IMR-90 (cell line): ENCODE results near the gene SLIT3. TPM values are rescaled to one million over a fixed set of nuclear protein-coding genes. Genes with fewer than 3 reads are reported as not detected.

Experiments
- ATAC-seq: fragments of 200-7000 bp; cut with Tn5 transposase; 2 replicates; pipeline ENCODE4 v1.9.1; 2020; ENCODE audit warnings: low read depth, mild to moderate bottlenecking, moderate library complexity
- BruUV-seq: library from RNA; stranded (reverse); fragments of 400-500 nt; replicated peaks from 2 replicates; lab custom pipeline; 2021; lab: Mats Ljungman, UMichigan
- CTCF ChIA-PET: fragments of 300-600 bp; formaldehyde crosslinking; extraction: SDS; loops from one replicate; lab custom pipeline; 2021; ENCODE audit warnings: antibody characterized with exemption; lab: Yijun Ruan, JAX
- POLR2A ChIA-PET: fragments of 300-600 bp; sonication (Branson Sonifier 250); formaldehyde crosslinking; loops from one replicate; lab custom pipeline; 2022; ENCODE audit warnings: antibody characterized with exemption; ENCODE audit not compliant: unreplicated experiment; lab: Charles Lee
- DNase-seq: peaks from one replicate; pipeline ENCODE4 v3.0.0; 2013
- H2AFZ ChIP-seq: replicated peaks from 2 replicates; pipeline ENCODE3; 2013; ENCODE audit warnings: low read length, mild to moderate bottlenecking; ENCODE audit not compliant: poor library complexity
- H2AK5ac ChIP-seq: 2 replicates; pipeline ENCODE4 v1.6.1; 2013; ENCODE audit warnings: low read depth, low read length, inconsistent platforms
- H2AK9ac ChIP-seq: replicated peaks from 2 replicates; pipeline ENCODE3; 2013; ENCODE audit warnings: mild to moderate bottlenecking, low read depth, low read length, moderate library complexity; ENCODE audit not compliant: poor library complexity
- H2BK120ac ChIP-seq: 2 replicates; pipeline ENCODE4 v1.6.1; 2013; ENCODE audit warnings: low read depth, low read length, inconsistent platforms
- H2BK15ac ChIP-seq: 3 replicates; pipeline ENCODE4 v1.6.1; 2013; ENCODE audit warnings: low read depth, low read length, inconsistent platforms
- H2BK20ac ChIP-seq: 2 replicates; pipeline ENCODE4 v1.6.1; 2013; ENCODE audit warnings: low read depth, mild to moderate bottlenecking, inconsistent platforms, low read length, moderate library complexity
- H2BK5ac ChIP-seq: 2 replicates; pipeline ENCODE4 v1.6.1; 2013; ENCODE audit warnings: mild to moderate bottlenecking, low read depth, low read length, inconsistent platforms; ENCODE audit not compliant: poor library complexity, severe bottlenecking
- H3K14ac ChIP-seq: replicated peaks from 2 replicates; pipeline ENCODE4 v1.6.1; 2013; ENCODE audit warnings: low read depth, low read length, inconsistent platforms
- H3K18ac ChIP-seq: 2 replicates; pipeline ENCODE4 v1.6.1; 2013; ENCODE audit warnings: low read depth, low read length, control low read depth
- H3K23ac ChIP-seq: 2 replicates; pipeline ENCODE4 v1.6.1; 2013; ENCODE audit warnings: low read depth, low read length, inconsistent platforms
- H3K27ac ChIP-seq: 2 replicates; pipeline ENCODE4 v1.5.1; 2013; ENCODE audit warnings: mild to moderate bottlenecking, control low read depth, low read length; ENCODE audit not compliant: insufficient read depth
- H3K27me3 ChIP-seq: 2 replicates; pipeline ENCODE4 v1.6.1; 2013; ENCODE audit warnings: low read length; ENCODE audit not compliant: control insufficient read depth, insufficient read depth
- H3K36me3 ChIP-seq: 2 replicates; pipeline ENCODE4 v1.6.1; 2013; ENCODE audit warnings: low read length, mixed read lengths; ENCODE audit not compliant: control insufficient read depth, insufficient read depth
- H3K4ac ChIP-seq: 2 replicates; pipeline ENCODE4 v1.6.1; 2013; ENCODE audit warnings: low read depth, low read length, inconsistent platforms
- H3K4me1 ChIP-seq: 2 replicates; pipeline ENCODE4 v1.6.1; 2013; ENCODE audit warnings: low read length, mixed read lengths; ENCODE audit not compliant: control insufficient read depth, insufficient read depth
- H3K4me2 ChIP-seq: 2 replicates; pipeline ENCODE4 v1.6.1; 2013; ENCODE audit warnings: low read depth, mild to moderate bottlenecking, control low read depth, low read length, moderate library complexity
- H3K4me3 ChIP-seq: 2 replicates; pipeline ENCODE4 v1.5.1; 2013; ENCODE audit warnings: low read depth, mild to moderate bottlenecking, control low read depth, low read length, moderate library complexity; ENCODE audit not compliant: insufficient read depth
- H3K56ac ChIP-seq: 2 replicates; pipeline ENCODE4 v1.6.1; 2013; ENCODE audit warnings: low read length, inconsistent platforms; ENCODE audit not compliant: insufficient read depth; ENCODE audit errors: extremely low read depth
- H3K79me1 ChIP-seq, 2 experiments: 2 replicates each; pipeline ENCODE4 v1.6.1; 2013; ENCODE audit warnings: low read length in 2 of 2, inconsistent platforms in 1 of 2, low read depth in 1 of 2
- H3K9ac ChIP-seq: 2 replicates; pipeline ENCODE4 v1.6.1; 2013; ENCODE audit warnings: low read depth, low read length, control low read depth
- H3K9me1 ChIP-seq: 2 replicates; pipeline ENCODE4 v1.6.1; 2013; ENCODE audit warnings: low read length, inconsistent platforms; ENCODE audit not compliant: insufficient read depth
- H3K9me3 ChIP-seq: 2 replicates; pipeline ENCODE4 v1.6.1; 2013; ENCODE audit warnings: low read length; ENCODE audit not compliant: control insufficient read depth, insufficient read depth
- H4K20me1 ChIP-seq: 2 replicates; pipeline ENCODE4 v1.6.1; 2013; ENCODE audit warnings: low read length, inconsistent platforms; ENCODE audit not compliant: insufficient read depth
- H4K5ac ChIP-seq: 2 replicates; pipeline ENCODE4 v1.6.1; 2013; ENCODE audit warnings: mild to moderate bottlenecking, low read depth, low read length, control low read depth
- H4K8ac ChIP-seq, 2 experiments: 2 replicates each; pipeline ENCODE4 v1.6.1; 2013; ENCODE audit warnings: low read depth in 2 of 2, low read length in 2 of 2, control low read depth in 1 of 2, inconsistent platforms in 1 of 2
- H4K91ac ChIP-seq: 2 replicates; pipeline ENCODE4 v1.6.1; 2013; ENCODE audit warnings: low read depth, low read length, inconsistent platforms; ENCODE audit not compliant: insufficient read depth
- BHLHE40 ChIP-seq: fragments of 150-350 bp; IDR thresholded peaks from 2 replicates; pipeline ENCODE4 v1.6.1; 2016; ENCODE audit warnings: mild to moderate bottlenecking, low read depth, low read length
- CTCF ChIP-seq: conservative IDR thresholded peaks from 2 replicates; pipeline ENCODE4 v1.5.1; 2012; ENCODE audit warnings: mild to moderate bottlenecking, low read depth, low read length, improper control_type of control experiment
- MAFK ChIP-seq: IDR thresholded peaks from 2 replicates; pipeline ENCODE4 v1.6.1; 2012; ENCODE audit warnings: low read depth, low read length, improper control_type of control experiment
- MAZ ChIP-seq: IDR thresholded peaks from 2 replicates; pipeline ENCODE4 v1.6.1; 2012; ENCODE audit warnings: low read depth, mild to moderate bottlenecking, low read length, improper control_type of control experiment, moderate library complexity, borderline replicate concordance
- RCOR1 ChIP-seq: IDR thresholded peaks from 2 replicates; pipeline ENCODE4 v1.6.1; 2012; ENCODE audit warnings: mild to moderate bottlenecking, low read length, improper control_type of control experiment; ENCODE audit not compliant: insufficient replicate concordance
- SMC3 ChIP-seq: fragments of 150-350 bp; IDR thresholded peaks from 2 replicates; pipeline ENCODE4 v1.6.1; 2016; ENCODE audit warnings: low read depth, mild to moderate bottlenecking, antibody characterized with exemption, low read length, moderate library complexity
- WGBS, 2 experiments: methylation state at CpG; one replicate each; pipeline versions ENCODE4 v1.1.5 to v1.1.7; 2013; ENCODE audit warnings: missing lambda C conversion rate in 2 of 2; ENCODE audit not compliant: insufficient read length in 1 of 2; ENCODE audit errors: extremely low coverage in 2 of 2; 5-methylcytosine and 5-hydroxymethylcytosine counted together
- dilution Hi-C: fragments of 300-500 bp; cut with HindIII; formaldehyde crosslinking; loops from one replicate; pipeline ENCODE4 v1.14.3; 2018; ENCODE audit warnings: low sequenced_read_pairs; ENCODE audit not compliant: unreplicated experiment
- in situ Hi-C: fragments of 300-500 bp; cut with MboI; formaldehyde crosslinking; loops from 3 replicates; pipeline ENCODE4 v1.14.3; 2019; ENCODE audit warnings: low sequenced_read_pairs, inconsistent platforms, mixed read lengths
- intact Hi-C: fragments of 100-400 bp; cut with micrococcal nuclease; formaldehyde crosslinking; loops from 2 replicates; pipeline ENCODE4 v1.10.0; 2022
- polyA plus RNA-seq, 3 experiments: library from polyadenylated mRNA; depleted of rRNA; stranded (reverse); fragments of >200 nt; gene quantifications; 2 replicates each; pipeline ENCODE4 v1.2.3, GENCODE V29; 2012; ENCODE audit warnings: low replicate concordance in 1 of 3
- total RNA-seq: library from RNA; depleted of rRNA; stranded (reverse); fragments of >200 nt; gene quantifications from 2 replicates; pipeline ENCODE4 v1.2.3, GENCODE V29; 2012

The SLIT3 gene
- total and polyA plus RNA-seq, 2 of the 4 experiments (the other 2 are of a cell fraction), result 0.18 to 0.50 TPM

GRCh38 chr5:168886157-168886556 lies 414.8 kb downstream of the SLIT3 start:
- intact Hi-C loops, result no loop called here
- H4K5ac ChIP-seq, result no peak overlapping the region
- no peak for TF ChIP-seq BHLHE40
- TF ChIP-seq RCOR1, result no peak
- TF ChIP-seq SMC3, result no peak
- no peak for TF ChIP-seq CTCF
- TF ChIP-seq MAFK, result no peak
- no peak for TF ChIP-seq MAZ
- H3K27me3 ChIP-seq, result no peaks in the 10 kb centered on the region
- H3K4me1 ChIP-seq, result no peaks in the 10 kb centered on the region
- DNase-seq (no peak), ATAC-seq (no peak)
- WGBS, 2 experiments, result no CpG with 5 or more reads among the region's 9 CpGs
- dilution Hi-C loops, result no loop called here
- no peak overlapping the region for H3K14ac ChIP-seq
- no peaks in the 10 kb centered on the region for H3K9me1 ChIP-seq
- H3K79me1 ChIP-seq, result no peaks in the 10 kb centered on the region
- H2BK20ac ChIP-seq, result no peak overlapping the region
- no peak overlapping the region for H2BK120ac ChIP-seq
- no peaks in the 10 kb centered on the region for H3K9me3 ChIP-seq
- BruUV-seq, result no TSS peak
- no peak overlapping the region for H2BK5ac ChIP-seq
- H2AFZ ChIP-seq, result no peak overlapping the region
- no peak overlapping the region for H3K27ac ChIP-seq
- H4K8ac ChIP-seq, result no peak overlapping the region
- in situ Hi-C loops, result no loop called here
- H3K9ac ChIP-seq, result no peak overlapping the region
- POLR2A ChIA-PET, result no interaction called here
- no peaks in the 10 kb centered on the region for H3K36me3 ChIP-seq
- H2BK15ac ChIP-seq, result no peak overlapping the region
- H3K23ac ChIP-seq, result no peak overlapping the region
- H2AK9ac ChIP-seq, result no peak overlapping the region
- no peak overlapping the region for H3K4me3 ChIP-seq
- H4K91ac ChIP-seq, result no peak overlapping the region
- CTCF ChIA-PET, result no interaction called here
- no peak overlapping the region for H3K4me2 ChIP-seq
- no peak overlapping the region for H3K4ac ChIP-seq
- H2AK5ac ChIP-seq, result no peak overlapping the region
- H4K20me1 ChIP-seq, result no peaks in the 10 kb centered on the region
- H3K18ac ChIP-seq, result no peak overlapping the region
- no peak overlapping the region for H3K56ac ChIP-seq
